GM12878 (cell line): Measurements from ENCODE around the gene COMT. TPM values are rescaled to one million over a fixed set of nuclear protein-coding genes. Genes with fewer than 3 reads are reported as not detected.

Source experiments
- ATAC-seq: fragments of 200-7000 bp; cut with Tn5 transposase; 3 replicates; pipeline ENCODE4 v1.9.1; 2020; ENCODE audit warnings: mild to moderate bottlenecking, moderate library complexity
- BruUV-seq: library from RNA; stranded (reverse); fragments of 400-500 nt; replicated peaks from 2 replicates; lab custom pipeline; 2021; lab: Mats Ljungman, UMichigan
- CTCF ChIA-PET: fragments of 300-600 bp; sonication (Branson Sonifier 250); formaldehyde crosslinking; extraction: SDS; loops from one replicate; lab custom pipeline; 2021; ENCODE audit warnings: inconsistent platforms; lab: Yijun Ruan, JAX
- POLR2A ChIA-PET: fragments of 350-600 bp; formaldehyde crosslinking; extraction: SDS; loops from one replicate; lab custom pipeline; 2021; ENCODE audit warnings: inconsistent platforms; lab: Charles Lee
- RAD21 ChIA-PET: fragments of 300-600 bp; sonication (Branson Sonifier 250); formaldehyde crosslinking; loops from one replicate; lab custom pipeline; 2023; ENCODE audit warnings: antibody characterized with exemption; ENCODE audit not compliant: unreplicated experiment; lab: Charles Lee
- SMC1A ChIA-PET: fragments of 300-600 bp; sonication (Branson Sonifier 250); formaldehyde crosslinking; loops from one replicate; lab custom pipeline; 2023; ENCODE audit not compliant: unreplicated experiment, uncharacterized antibody; lab: Charles Lee
- DNase-seq: peaks from one replicate; pipeline ENCODE4 v3.0.0-alpha.2; 2011; ENCODE audit warnings: low read depth, low spot score
- FAIRE-seq: peaks from 3 replicates; lab custom pipeline; 2011; peaks lifted over from hg19 to GRCh38; lab: Jason Lieb, UNC
- H2AFZ ChIP-seq: 2 replicates; pipeline ENCODE4 v1.6.0; 2011; ENCODE audit warnings: low read depth, low read length, control low read depth; ENCODE audit not compliant: control insufficient read depth
- H3K27ac ChIP-seq: 2 replicates; pipeline ENCODE4 v1.5.1; 2011; ENCODE audit warnings: control low read depth; ENCODE audit not compliant: control insufficient read depth, insufficient read depth
- H3K27me3 ChIP-seq, 2 experiments: replicated peaks in 1 of 2; 2 replicates each; pipeline versions ENCODE4 v1.6.0 to v1.6.1; 2011; ENCODE audit warnings: low read length in 1 of 2; ENCODE audit not compliant: control insufficient read depth in 2 of 2, insufficient read depth in 2 of 2
- H3K36me3 ChIP-seq, 2 experiments: 2 replicates each; pipeline ENCODE4 v1.5.1; 2011; ENCODE audit warnings: low read length in 1 of 2; ENCODE audit not compliant: control insufficient read depth in 2 of 2, insufficient read depth in 2 of 2
- H3K4me1 ChIP-seq: 2 replicates; pipeline ENCODE4 v1.6.1; 2011; ENCODE audit warnings: mild to moderate bottlenecking, low read length, moderate library complexity, mixed read lengths; ENCODE audit not compliant: control insufficient read depth, insufficient read depth
- H3K4me2 ChIP-seq: 2 replicates; pipeline ENCODE4 v1.6.0; 2011; ENCODE audit warnings: control low read depth; ENCODE audit not compliant: control insufficient read depth, insufficient read depth
- H3K4me3 ChIP-seq: fragments of 200-600 bp; sonication (generic); 2 replicates; pipeline ENCODE4 v1.5.1; 2016
- H3K79me2 ChIP-seq: 2 replicates; pipeline ENCODE4 v1.6.0; 2011; ENCODE audit warnings: low read length; ENCODE audit not compliant: control insufficient read depth, insufficient read depth
- H3K9ac ChIP-seq: 2 replicates; pipeline ENCODE4 v1.8.0; 2011; ENCODE audit warnings: low read length, control low read depth, mixed read lengths; ENCODE audit not compliant: control insufficient read depth, insufficient read depth
- H3K9me3 ChIP-seq: replicated peaks from 3 replicates; pipeline ENCODE4 v1.5.1; 2011; ENCODE audit warnings: mild to moderate bottlenecking, low read length; ENCODE audit not compliant: control insufficient read depth, insufficient read depth
- H4K20me1 ChIP-seq: 2 replicates; pipeline ENCODE4 v1.6.0; 2011; ENCODE audit not compliant: control insufficient read depth, insufficient read depth
- BCL3 ChIP-seq: IDR thresholded peaks from 2 replicates; pipeline ENCODE4 v1.6.1; 2011; ENCODE audit warnings: borderline replicate concordance, low read depth, mild to moderate bottlenecking, moderate library complexity, low read length; ENCODE audit not compliant: insufficient read depth, poor library complexity, severe bottlenecking
- BMI1 ChIP-seq: fragments of 450-650 bp; IDR thresholded peaks from 2 replicates; pipeline ENCODE4 v1.6.1; 2016; ENCODE audit warnings: mild to moderate bottlenecking, moderate library complexity, borderline replicate concordance
- CBX3 ChIP-seq: fragments of 200-600 bp; sonication (generic); IDR thresholded peaks from 2 replicates; pipeline ENCODE4 v1.6.1; 2016; ENCODE audit warnings: low read depth, borderline replicate concordance
- CBX5 ChIP-seq: sonication (generic); IDR thresholded peaks from 2 replicates; pipeline ENCODE4 v1.6.1; 2016; ENCODE audit warnings: low read depth, moderate library complexity, mild to moderate bottlenecking, inconsistent platforms
- ESRRA ChIP-seq: IDR thresholded peaks from 2 replicates; pipeline ENCODE4 v1.6.1; 2012; ENCODE audit warnings: mild to moderate bottlenecking, low read length, improper control_type of control experiment
- NRF1 ChIP-seq: conservative IDR thresholded peaks from 2 replicates; pipeline ENCODE4 v1.6.1; 2011; ENCODE audit warnings: mild to moderate bottlenecking, low read depth, low read length, improper control_type of control experiment
- SREBF1 ChIP-seq: IDR thresholded peaks from 2 replicates; pipeline ENCODE4 v1.6.1; 2012; ENCODE audit warnings: mild to moderate bottlenecking, low read length
- SRF ChIP-seq, 2 experiments: IDR thresholded peaks; 2 replicates each; pipeline ENCODE4 v1.6.1; 2011; ENCODE audit warnings: low read depth in 2 of 2, low read length in 2 of 2, mild to moderate bottlenecking in 1 of 2, moderate library complexity in 1 of 2
- WGBS: methylation state at CpG from one replicate; pipeline ENCODE4 v1.1.6; 2016; ENCODE audit warnings: low lambda C conversion rate; ENCODE audit not compliant: insufficient replicate concordance, insufficient coverage; ENCODE audit errors: missing lambda C conversion rate; 5-methylcytosine and 5-hydroxymethylcytosine counted together
- in situ Hi-C: fragments of 300-500 bp; cut with MboI; formaldehyde crosslinking; loops from 9 replicates; pipeline ENCODE4 v1.14.3; 2018; ENCODE audit warnings: mixed read lengths
- intact Hi-C: fragments of 100-400 bp; cut with micrococcal nuclease; formaldehyde crosslinking; loops from one replicate; pipeline ENCODE4 v1.14.2; 2022; ENCODE audit not compliant: unreplicated experiment
- polyA plus RNA-seq, 11 experiments: library from polyadenylated mRNA; depleted of rRNA in 4 of 11; unstranded in 6 of 11; stranded (reverse) in 5 of 11; fragments of >200 nt; fragmentation: Nextera tagmentation in 4 of 11; fragmentation: Illumina TruSeq in 1 of 11; extraction: Ambion mirVana in 4 of 11; extraction: Trizol in 1 of 11; gene quantifications; 1 replicate in 1 of 11; 2 replicates in 10 of 11; pipeline versions ENCODE4 v1.2.1 to v1.2.3, GENCODE V29; 2011 to 2016; ENCODE audit warnings: inconsistent platforms in 2 of 11, missing spikeins in 2 of 11, low read depth in 1 of 11
- total RNA-seq, 4 experiments: library from RNA; depleted of rRNA in 3 of 4; stranded (reverse); fragments of >200 nt in 3 of 4; fragmentation: Illumina TruSeq in 1 of 4; extraction: Trizol in 1 of 4; gene quantifications; 2 replicates each; pipeline versions ENCODE4 v1.2.1 to v1.2.3, GENCODE V29; 2013 to 2021

The COMT gene
- total and polyA plus RNA-seq, 10 of the 15 experiments (the other 5 are each of a cell fraction or from before 2014, with no cell fraction given) = 4.5 to 152 (median 66.1) TPM

- Histone ChIP-seq H2AFZ (no peak overlapping the region), H3K27me3 (no peaks in the 10 kb centered on the region), H3K9me3 (no peaks in the 10 kb centered on the region), H3K4me1 (no peaks in the 10 kb centered on the region), H3K79me2 (no peaks in the 10 kb centered on the region), H3K4me3 (no peak overlapping the region), H3K36me3 (no peaks in the 10 kb centered on the region; a peak in 1 of 4 replicates), H3K4me2 (no peak overlapping the region), H3K9ac (no peak overlapping the region), H4K20me1 (no peaks in the 10 kb centered on the region), H3K27ac (no peak overlapping the region)
- ATAC-seq (no peak), DNase-seq (no peak), FAIRE-seq (no peak)
- RAD21 ChIA-PET = no interaction called here
- no TSS peak for BruUV-seq
- POLR2A ChIA-PET = no interaction called here
- no peak for TF ChIP-seq ESRRA
- no peak for TF ChIP-seq NRF1
- TF ChIP-seq SRF (IDR thresholded peaks at IDR 0.05; ENCODE audit: low read depth in 2 of 2, low read length in 2 of 2) = no peak
- TF ChIP-seq CBX5 = no peak
- no peak for TF ChIP-seq CBX3
- no peak for TF ChIP-seq SREBF1
- TF ChIP-seq BMI1 = no peak
- no peak for TF ChIP-seq BCL3
- 58% methylated on average over 13 of the region's 13 CpGs for WGBS
- in situ Hi-C loops (no loop called here), intact Hi-C loops (loop anchor here (5.0 kb wide), 2 partner anchors 37 to 142 kb away; partner anchors contain the start of genes RANBP1 and TRMT2A)
- CTCF ChIA-PET = interaction anchor here (0.7 to 1.2 kb wide), 2 partner anchors 38 to 96 kb away, joined by 3 read pairs; no protein-coding TSS in a partner anchor
- SMC1A ChIA-PET = no interaction called here
Measured at GRCh38 chr22:19974935-19975706, 33.5 kb downstream of the COMT start.
